ENCODE results near the gene HIVEP3.

Gene HIVEP3

DNA sequence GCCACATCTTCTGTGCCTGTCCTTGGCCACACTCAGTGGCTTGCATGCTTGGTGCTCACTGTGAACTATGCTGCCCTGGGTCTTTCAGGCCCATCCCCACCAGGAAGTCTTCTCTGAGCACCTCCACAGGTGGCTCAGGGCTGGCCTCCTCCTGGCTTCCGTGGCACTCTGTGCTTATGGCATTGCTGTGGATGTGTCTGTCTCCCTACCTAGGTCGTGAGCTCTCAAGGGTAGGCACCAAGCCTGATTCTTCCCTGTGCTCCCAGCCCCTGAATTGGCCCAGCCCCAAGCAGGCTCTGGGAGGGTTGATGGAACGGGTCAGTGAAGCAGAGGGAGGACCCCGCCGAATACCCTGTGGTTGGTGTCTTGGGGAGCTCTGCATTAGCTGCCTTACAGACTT is 236.6 kb downstream of the HIVEP3 start:
- TF ChIP-seq, protein P1, sequence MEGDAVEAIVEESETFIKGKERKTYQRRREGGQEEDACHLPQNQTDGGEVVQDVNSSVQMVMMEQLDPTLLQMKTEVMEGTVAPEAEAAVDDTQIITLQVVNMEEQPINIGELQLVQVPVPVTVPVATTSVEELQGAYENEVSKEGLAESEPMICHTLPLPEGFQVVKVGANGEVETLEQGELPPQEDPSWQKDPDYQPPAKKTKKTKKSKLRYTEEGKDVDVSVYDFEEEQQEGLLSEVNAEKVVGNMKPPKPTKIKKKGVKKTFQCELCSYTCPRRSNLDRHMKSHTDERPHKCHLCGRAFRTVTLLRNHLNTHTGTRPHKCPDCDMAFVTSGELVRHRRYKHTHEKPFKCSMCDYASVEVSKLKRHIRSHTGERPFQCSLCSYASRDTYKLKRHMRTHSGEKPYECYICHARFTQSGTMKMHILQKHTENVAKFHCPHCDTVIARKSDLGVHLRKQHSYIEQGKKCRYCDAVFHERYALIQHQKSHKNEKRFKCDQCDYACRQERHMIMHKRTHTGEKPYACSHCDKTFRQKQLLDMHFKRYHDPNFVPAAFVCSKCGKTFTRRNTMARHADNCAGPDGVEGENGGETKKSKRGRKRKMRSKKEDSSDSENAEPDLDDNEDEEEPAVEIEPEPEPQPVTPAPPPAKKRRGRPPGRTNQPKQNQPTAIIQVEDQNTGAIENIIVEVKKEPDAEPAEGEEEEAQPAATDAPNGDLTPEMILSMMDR (IDR thresholded peaks at IDR 0.05; ENCODE audit: control extremely low read depth, extremely low read depth, low read depth, missing control alignments) = no peak
- no peak for DNase-seq (ENCODE audit: extremely low spot score)
- CTCF ChIA-PET = interaction anchor here (0.7 to 5.1 kb wide), 5 partner anchors 9 to 17 kb away, joined by 3 to 18 read pairs (median 7); no protein-coding TSS in a partner anchor
- POLR2A ChIA-PET = no interaction called here

DNA sequence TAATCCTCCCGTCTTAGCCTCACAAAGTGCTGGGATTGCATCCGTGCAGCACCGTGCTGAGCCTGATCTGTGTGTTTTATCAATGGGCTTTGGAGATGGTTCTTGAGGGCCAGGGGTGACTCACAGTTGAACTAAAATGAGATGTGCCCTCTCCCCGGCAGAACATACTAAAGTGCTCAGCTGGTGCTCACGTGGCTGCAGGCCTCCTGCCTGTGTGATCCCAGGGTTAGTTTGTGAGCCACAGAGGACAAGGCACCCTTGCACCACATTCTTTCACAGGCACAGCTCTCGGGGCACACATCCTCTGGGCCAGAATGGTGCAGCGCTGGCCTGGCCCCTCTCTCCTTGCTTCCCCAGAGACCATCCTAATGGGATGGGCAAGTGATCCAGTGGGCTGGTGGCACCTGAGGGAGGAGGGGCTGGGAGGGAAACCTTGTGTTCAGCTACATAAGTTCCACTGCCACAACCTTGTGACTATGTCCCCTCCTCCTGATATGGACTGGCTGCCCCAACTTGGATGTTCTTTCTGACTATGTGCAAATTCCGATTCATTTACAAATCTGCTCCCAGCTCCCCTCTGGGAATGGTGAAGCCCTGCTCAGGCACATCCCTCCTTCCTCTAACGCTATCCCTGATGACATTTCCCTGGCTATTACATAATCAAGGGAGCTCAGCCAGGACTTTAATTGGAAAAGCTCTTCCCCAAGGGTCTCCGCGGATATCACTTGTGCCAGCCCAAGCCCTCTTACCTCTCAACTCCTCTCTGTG is 237.2 kb downstream of the HIVEP3 start:
- no peak for DNase-seq (ENCODE audit: extremely low spot score)
- CTCF ChIA-PET = interaction anchor here (0.7 to 5.1 kb wide), 7 partner anchors 10 to 46 kb away, joined by 3 to 18 read pairs (median 3); no protein-coding TSS in a partner anchor
- TF ChIP-seq, protein P1 (IDR thresholded peaks at IDR 0.05; ENCODE audit: control extremely low read depth, extremely low read depth, low read depth, missing control alignments) = no peak
- POLR2A ChIA-PET = no interaction called here

DNA sequence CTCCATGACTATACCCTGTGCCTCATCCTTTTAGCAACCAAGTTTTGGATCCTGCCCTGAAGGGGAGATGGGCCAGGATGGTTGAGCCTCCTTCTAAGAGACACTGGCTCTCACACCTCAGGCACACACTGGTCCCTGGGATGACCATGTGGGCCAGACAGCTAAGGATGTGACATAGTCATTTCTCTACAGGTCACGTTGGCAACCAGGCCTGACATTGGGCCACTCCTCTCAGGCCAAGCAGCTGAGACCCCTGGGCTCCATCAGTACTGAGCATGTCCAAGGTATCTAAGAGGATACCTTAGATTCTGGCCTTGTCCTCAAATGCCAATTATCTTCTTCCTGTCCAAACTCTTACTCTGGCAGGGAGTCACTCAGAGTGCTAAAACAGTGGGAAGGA is 238.7 kb downstream of the HIVEP3 start:
- ChIA-PET POLR2A (no interaction called here), CTCF (interaction anchor here (2.9 to 5.1 kb wide), 3 partner anchors 8 to 15 kb away, joined by 13 to 18 read pairs (median 15); no protein-coding TSS in a partner anchor)
- DNase-seq (ENCODE audit: extremely low spot score) = no peak
- TF ChIP-seq, protein P1 (IDR thresholded peaks at IDR 0.05; ENCODE audit: control extremely low read depth, extremely low read depth, low read depth, missing control alignments) = no peak

DNA sequence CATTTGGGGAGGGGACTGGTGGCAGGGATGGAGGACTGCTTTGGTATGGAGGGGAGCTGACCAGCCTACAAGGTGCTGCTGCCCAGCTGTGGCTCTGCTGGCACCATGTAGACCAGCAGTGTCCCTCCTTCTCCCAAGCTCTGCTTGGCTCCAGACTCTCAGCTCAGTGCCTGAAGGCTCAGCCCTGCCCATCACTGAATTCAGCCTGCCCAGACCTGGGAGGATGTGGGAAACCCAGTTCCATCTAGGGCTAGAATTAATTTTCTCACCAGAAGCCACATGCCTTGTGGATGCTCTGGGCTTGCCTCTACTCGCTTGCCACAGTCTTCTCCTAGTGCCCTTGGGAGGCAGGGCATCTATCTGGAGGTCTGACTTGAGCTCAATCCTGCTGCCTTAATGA is 239.2 kb downstream of the HIVEP3 start:
- no peak for DNase-seq (ENCODE audit: extremely low spot score)
- POLR2A ChIA-PET = no interaction called here
- TF ChIP-seq, protein P1 (IDR thresholded peaks at IDR 0.05; ENCODE audit: control extremely low read depth, extremely low read depth, low read depth, missing control alignments) = no peak
- CTCF ChIA-PET = interaction anchor here (3.8 kb wide), 1 partner anchor 12 kb away, joined by 13 read pairs; no protein-coding TSS in a partner anchor

DNA sequence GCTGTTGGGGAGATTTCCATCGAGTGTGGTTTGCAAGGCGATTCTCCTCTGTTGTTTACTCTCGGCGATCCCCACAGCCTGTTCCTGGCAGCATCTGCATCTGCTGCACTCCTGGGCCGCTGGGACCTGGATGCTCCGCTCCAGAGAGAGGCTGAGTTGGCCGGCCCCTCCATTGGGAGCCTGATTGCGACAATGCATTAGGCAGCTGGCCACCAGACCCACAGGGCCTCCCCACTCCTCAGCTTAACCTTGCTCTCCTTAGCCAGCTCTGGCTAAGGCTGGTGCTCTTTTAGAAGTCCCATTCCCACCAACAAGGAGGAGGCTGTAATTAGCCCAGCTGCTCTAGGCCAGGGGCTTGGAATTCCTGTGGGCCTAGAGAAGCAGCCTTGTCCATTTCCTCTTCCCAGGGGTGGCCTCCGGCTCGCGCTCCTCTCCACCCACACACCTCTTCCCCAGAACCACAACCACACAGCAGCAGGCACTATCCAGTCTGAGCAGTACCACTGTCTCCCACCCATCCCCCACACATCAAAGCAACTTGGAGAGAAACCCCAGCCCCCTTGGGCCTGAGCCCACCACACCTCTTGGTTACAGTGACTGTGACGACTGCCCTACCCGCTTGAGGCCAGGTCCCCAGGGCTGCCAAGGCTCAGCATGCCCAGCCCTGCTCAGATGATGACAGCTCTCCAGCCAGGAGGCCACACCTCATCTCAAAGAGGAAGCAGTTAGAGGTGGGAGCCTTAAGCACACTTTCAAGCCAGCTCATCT is 240.4 kb downstream of the HIVEP3 start:
- POLR2A ChIA-PET = no interaction called here
- TF ChIP-seq, protein P1 (IDR thresholded peaks at IDR 0.05; ENCODE audit: control extremely low read depth, extremely low read depth, low read depth, missing control alignments) = no peak
- CTCF ChIA-PET = interaction anchor here (1.0 to 3.8 kb wide), 5 partner anchors 10 to 65 kb away, joined by 3 to 13 read pairs (median 3); no protein-coding TSS in a partner anchor
- peak; percentile 71 for DNase-seq (ENCODE audit: extremely low spot score)

DNA sequence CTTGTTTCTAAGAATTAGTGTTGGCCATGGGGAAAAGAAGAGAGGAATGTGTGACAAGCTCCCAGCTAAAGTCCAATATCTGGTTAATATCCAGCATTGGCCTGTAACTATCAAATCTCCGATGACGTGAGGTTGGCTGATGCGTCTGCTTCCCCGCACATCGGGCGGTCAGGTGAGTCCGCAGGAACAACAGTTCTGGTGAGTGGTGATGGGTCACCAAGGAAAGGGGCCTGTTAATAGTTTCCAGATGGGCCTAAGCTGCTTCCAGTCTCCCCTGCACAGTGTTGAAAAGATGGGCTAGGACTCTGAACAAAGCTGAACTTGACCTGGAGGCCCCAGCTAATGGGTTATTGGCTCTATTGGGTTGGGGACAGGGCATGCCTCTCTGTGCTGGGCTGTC is 241.1 kb downstream of the HIVEP3 start:
- CTCF ChIA-PET = interaction anchor here (0.8 to 3.8 kb wide), 6 partner anchors 10 to 104 kb away, joined by 3 to 13 read pairs (median 3); no protein-coding TSS in a partner anchor
- no peak for DNase-seq (ENCODE audit: extremely low spot score)
- TF ChIP-seq, protein P1 (IDR thresholded peaks at IDR 0.05; ENCODE audit: control extremely low read depth, extremely low read depth, low read depth, missing control alignments) = no peak
- POLR2A ChIA-PET = no interaction called here

Measured in GM10248 (cell line).